H54 (cell line): ENCODE data around the gene OPA1.
A peak's percentile ranks its signal among the peaks of the same experiment; 100 is the strongest.

Experiments used
- DNase-seq: peaks from one replicate; pipeline ENCODE4 v3.0.0; 2011; ENCODE audit warnings: low spot score, mixed read lengths; ENCODE audit not compliant: insufficient read length
- FAIRE-seq: peaks from 3 replicates; lab custom pipeline; 2011; peaks lifted over from hg19 to GRCh38; lab: Jason Lieb, UNC
- POLR2A ChIP-seq: IDR thresholded peaks from 2 replicates; pipeline ENCODE4 v1.6.1; 2011; ENCODE audit warnings: low read depth, mild to moderate bottlenecking, low read length

Gene OPA1

DNA sequence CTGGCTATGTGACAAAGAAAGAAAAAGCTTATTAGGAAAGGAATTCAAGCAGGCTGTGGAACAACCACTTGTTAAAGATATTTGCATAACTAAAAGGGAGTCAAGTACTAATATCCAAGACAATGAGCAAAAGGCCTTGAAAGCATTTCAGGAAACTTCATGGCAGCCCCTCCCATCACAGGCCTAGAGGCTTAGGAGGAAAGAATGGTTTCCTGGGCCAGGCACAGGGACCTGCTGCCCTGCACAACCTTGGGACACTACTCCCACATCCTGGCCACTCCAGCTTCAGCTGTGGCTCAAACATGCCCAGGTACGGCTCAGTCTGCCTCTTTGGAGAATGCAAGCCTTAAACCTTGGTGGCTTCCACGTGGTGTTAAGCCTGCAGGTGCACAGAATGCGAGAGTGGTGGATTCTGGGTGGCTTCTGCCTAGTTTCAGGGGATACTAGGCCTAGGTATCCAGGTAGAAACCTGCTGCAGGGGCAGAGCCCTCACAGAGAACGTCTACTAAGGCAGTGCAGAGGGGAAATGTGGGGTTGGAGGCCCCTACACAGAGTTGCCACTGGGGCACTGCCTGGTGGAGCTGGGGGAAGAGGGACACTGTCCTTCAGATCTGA, 121.6 kb downstream of the OPA1 start:
- DNase-seq: no peak
- TF ChIP-seq POLR2A: no peak
- no peak for FAIRE-seq

DNA sequence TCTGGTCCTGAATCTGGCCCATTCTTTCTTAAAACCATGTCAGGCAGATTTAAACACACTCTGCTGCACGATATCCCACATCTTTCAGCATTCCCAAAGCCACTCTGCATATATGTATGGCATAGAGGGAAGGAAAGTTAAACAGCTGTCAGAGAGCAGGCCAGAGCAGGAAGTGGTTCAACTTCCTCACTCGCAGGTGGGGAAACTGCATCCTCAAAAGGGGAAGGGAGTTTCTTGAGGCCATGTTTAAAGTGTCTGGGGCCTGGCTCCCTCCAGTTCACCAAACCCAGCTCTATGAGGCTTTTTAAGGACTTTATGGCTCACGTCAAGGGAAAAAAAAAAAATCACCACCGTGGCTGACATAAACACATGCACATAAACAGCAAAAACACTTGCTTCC, 123.1 kb downstream of the OPA1 start:
- no peak for TF ChIP-seq POLR2A
- DNase-seq (no peak), FAIRE-seq (no peak)

DNA sequence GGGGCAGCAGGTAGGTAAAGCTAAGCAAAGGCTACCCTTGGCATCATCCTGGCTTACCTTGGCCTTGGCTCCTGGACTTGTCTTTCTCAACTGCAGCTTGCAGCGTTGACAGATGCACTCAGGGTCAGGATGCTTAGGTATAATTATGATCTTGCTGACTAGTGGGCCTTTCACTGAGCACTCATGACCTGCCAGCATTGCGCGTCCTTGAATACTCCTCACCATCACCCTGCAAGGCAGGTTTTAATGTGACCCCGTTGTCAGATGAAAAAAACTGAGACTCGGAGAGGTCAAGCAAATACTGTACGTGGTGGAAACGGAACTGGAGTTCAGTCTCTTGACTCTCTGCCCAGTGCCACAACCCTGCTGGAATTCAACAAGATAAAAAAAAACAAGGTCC, 126.7 kb downstream of the OPA1 start:
- no peak for FAIRE-seq
- no peak for DNase-seq
- no peak for TF ChIP-seq POLR2A

DNA sequence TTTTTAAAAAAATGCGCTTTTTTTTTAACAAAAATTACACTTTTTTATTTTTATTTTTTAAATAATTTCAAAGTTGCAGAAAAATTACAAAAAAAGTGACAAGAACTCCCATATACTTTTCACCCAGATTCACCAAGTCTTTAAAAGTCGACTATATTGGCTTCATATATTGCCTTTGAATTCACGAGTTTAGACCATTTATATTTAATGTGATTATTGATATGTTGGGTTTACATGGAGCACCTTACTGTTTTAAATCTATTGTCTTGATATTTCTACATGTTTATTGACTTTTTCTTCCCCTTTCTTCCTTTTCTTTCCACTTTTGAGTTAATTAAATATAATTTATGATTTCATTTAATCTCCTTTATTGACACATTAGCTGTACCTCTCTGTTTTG, 127.2 kb downstream of the OPA1 start:
- no peak for DNase-seq
- no peak for FAIRE-seq
- no peak for TF ChIP-seq POLR2A

DNA sequence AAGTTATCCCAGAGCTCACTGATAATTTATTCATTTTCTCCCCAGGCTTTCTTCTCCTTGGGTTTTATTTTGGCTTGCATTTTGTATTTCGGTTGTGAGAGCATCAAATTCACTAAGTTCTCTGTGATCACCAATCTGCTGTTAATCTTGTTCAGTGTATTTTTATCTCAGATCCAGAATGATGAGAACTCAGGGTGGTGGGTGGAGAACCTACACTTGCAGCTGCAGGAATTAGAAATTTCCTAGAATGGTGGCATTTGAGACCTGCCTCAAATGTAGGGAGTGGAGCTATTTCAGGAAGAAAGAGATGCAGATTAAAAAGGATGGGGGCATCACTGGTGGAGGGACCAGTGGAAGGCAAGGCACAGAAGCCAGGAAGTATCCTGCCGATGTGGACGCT, 129.6 kb downstream of the OPA1 start:
- no peak for TF ChIP-seq POLR2A
- DNase-seq (no peak), FAIRE-seq (no peak)

DNA sequence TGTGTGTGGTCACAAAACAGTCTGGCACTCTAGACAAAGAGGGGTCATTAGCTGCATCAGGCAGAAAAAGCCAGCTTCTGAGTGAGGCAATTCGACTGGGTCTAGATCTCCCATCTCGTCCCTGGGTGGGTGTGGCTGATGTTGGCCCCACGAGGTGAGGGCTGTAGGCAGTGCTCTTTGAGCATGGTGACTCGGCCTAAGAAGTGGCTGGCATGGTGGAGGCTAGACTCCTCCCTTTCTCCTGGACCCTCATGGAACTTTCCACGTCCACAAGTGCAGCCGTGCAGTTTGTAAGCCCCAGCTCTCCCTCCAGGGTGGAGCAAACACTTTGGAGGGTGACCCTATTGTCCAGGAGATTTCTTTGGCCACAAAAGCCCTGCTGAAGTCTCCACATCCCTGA, 134.1 kb downstream of the OPA1 start:
- FAIRE-seq (no peak), DNase-seq (no peak)
- no peak for TF ChIP-seq POLR2A

DNA sequence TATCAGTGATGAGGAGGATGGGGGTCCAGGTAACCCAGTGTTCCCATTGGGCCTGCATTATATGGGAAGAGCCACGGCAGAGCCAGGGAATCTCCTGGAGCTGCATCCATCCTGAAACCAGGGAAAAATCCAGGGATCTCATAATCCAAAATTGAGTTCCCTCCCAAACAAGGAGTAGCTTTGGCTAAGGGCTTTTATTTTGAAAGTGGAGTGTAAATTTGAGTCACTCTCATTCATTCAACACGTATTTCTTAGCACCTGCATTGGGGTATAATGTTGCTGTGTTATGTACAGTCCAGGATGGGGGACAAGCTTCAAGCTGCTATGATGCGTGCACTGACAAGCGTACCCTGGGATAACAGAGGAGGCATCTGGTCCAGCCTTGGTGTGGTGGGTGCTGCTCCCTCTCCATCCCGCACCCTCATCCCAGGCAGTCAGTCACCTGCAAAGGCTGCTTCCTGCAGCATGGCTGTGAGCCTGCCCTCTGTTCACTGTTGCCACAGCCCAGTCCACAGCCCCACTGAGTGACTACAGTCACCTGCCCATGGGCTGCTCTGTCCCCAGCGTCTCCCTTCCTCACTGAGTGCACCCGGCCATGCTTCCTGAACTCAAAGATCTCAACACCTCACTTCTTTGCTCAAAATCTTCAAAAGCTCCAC, 135.6 kb downstream of the OPA1 start:
- DNase-seq (no peak), FAIRE-seq (no peak)
- no peak for TF ChIP-seq POLR2A

DNA sequence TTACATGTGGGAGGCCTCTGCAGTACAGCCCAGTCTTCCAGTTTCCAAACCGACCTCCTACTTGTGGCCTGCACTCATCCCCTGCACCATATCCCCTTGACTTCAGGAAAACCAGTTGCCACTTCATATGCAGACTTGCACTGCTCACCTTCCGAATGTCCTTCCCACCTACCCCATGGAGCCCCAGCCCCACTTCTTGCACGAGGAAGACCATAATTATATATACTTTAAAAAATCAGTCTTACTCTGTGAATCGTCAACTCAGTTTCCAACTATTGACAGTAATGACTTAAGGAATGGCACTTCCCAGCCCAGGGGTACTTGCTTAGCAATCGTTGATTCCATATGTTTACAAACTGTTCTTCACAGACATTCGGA, 136.1 kb downstream of the OPA1 start:
- DNase-seq (no peak), FAIRE-seq (no peak)
- TF ChIP-seq POLR2A: no peak

DNA sequence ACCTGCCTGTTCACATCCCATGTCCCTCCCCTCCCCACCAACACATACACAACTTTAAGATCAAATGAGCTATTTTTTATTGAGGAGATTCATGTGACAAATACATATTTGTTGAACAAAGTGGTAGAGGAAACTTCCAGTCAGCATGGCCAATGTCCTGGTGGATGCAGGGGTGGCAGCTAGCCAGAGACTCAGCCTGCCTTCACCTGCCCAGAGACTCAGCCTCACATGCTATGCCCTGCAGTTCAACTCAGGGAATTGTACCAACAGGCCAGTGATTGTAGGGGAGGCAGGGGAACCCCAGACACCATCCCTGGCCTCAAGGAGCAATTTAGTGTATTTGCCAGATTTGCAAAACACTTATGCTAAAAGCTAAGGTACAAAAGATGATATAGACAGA, 136.6 kb downstream of the OPA1 start:
- DNase-seq: no peak
- TF ChIP-seq POLR2A: no peak
- FAIRE-seq: no peak

DNA sequence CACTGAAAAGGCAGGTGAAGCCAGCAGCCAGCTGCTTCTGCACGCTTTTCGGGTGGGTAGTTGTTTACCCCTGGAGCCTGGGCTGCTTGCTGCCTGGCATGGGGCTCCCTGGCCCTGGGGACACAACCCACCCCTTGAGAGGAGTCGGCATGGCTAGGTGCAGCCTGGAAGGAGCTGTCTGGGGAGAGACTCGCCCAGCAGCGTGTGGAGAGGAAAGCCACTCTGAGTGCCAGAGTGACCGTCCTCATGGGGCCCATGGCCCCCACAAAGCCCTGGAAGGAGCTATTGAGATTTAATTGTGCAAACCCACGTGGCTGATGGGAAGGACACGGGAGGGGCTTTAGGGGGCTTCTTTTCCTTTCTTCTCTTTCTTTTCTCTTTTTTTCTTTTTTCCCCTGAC, 137.5 kb downstream of the OPA1 start:
- no peak for TF ChIP-seq POLR2A
- no peak for FAIRE-seq
- no peak for DNase-seq

DNA sequence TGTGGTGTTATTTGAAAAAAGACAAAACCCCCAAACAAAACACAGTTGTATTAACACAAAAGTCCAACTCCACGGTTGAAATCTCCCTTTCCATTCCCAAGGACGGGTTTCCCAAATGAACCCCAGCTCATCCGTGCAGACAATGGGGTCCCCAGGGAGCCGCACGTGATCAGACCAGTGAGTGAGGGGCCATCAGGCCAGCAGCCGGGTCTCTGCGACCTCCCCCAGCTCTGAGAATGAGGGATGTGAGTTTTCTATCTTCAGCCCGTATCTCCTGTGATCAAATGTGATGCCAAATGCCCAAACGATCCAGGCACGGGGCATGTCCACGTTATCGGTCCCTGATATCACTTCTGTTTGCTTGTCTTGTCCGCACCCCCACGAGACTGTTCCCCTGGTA, 138.0 kb downstream of the OPA1 start:
- DNase-seq (no peak), FAIRE-seq (no peak)
- TF ChIP-seq POLR2A: no peak

DNA sequence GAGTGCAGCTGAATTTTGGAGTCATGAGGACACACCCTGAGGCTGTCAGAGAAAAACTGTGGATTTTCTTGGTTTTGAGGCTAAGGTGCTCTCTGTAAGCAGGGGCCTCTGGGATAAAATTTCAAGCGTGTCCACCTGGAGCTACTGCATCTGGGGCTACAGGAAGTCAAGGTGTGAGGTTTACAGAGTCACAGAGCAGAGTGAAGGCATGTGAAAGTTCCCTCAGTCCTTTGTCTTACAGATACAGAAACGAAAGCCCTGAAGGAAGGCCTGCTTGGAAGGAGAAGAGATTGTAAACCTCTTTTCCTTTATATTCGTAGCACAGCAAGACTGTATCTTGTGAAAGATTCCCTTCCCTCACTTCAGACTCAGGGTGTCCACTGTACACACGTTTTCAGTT, 138.6 kb downstream of the OPA1 start:
- TF ChIP-seq POLR2A: no peak
- FAIRE-seq: no peak
- no peak for DNase-seq

DNA sequence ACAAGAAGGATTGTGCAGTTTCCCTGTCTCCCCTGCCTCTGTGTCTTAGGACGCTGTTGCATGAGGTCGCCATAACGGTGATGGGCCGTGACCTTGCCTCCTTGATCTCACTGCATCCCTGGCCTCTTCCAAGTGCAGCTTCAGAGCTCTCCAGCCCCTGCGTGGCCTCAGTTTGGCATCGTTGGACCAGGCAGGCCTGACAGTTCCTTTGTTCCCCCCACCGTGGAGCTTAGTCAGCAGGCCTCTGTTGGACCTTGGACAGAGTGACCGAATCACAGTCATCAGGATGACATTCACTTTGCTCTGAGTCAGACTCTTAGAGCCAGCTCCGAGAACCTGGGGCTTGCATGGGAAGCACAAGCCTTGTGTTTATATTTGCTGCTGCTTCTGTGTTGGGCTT, 139.4 kb downstream of the OPA1 start:
- TF ChIP-seq POLR2A: no peak
- DNase-seq: peak; percentile 76
- FAIRE-seq: peak; percentile 85

DNA sequence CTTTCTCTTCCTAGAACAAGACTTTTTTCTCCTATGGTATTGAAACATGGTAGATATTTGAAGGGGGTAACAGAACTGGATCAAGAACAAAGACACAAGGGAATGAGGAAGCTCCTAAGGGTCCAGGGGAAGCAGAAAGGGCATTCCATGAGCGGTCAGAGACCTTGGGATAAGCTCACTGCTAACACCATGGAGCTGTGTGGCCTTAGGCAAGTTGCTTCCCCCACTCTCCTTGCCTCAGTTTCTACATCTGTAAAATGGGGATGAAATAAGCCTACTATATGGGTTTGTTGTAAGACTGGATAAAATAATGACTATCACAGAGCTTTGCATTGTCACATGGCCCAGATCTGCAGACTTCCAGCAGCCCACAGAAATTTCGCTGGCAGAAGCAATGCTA, 139.8 kb downstream of the OPA1 start:
- no peak for TF ChIP-seq POLR2A
- DNase-seq: no peak
- no peak for FAIRE-seq

DNA sequence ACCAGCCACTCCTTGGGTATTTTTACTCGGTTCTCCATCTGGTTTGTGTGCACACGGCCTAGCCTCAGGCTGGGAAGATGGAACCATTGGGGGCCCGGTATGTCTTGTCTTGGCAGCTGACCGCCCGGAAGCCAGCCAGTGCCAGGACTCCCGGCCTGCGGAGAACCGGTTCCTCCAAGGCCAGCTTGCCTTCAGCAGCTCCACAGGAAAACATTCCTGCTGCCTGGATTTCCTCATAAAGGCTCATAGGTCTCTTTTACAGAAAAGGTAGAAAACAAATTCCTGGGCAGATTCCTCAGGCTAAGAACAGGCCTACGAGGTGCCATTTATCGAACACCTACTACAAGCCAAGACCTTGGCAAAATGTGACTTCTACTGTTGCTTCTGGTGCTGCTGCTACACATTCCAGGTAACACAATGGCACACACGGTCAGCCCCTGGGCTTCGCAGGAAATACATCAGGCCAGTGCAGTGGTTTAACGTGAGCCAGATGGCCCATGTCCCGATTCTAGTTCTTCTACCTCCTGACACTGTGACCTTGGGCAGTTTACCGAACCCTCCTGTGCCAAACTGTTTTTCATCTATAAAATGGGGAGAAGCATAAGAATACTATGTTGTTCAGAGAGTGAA, 141.8 kb downstream of the OPA1 start:
- no peak for DNase-seq
- no peak for FAIRE-seq
- no peak for TF ChIP-seq POLR2A
